GM13976 (cell line): Measurements from ENCODE around the gene RUNX1.

ENCODE experiments used
- DNase-seq: peaks from one replicate; pipeline ENCODE4 v3.0.0; 2012; ENCODE audit warnings: low spot score
- in situ Hi-C: fragments of 300-500 bp; cut with MboI; formaldehyde crosslinking; loops from one replicate; pipeline ENCODE4 v1.12.0; 2022; ENCODE audit warnings: low sequenced_read_pairs, mixed read lengths, inconsistent platforms; ENCODE audit not compliant: unreplicated experiment
- TF ChIP-seq, protein P1 (sequence below): IDR thresholded peaks from 2 replicates; pipeline ENCODE4 v1.5.1; 2012; ENCODE audit warnings: borderline replicate concordance, mild to moderate bottlenecking; ENCODE audit not compliant: insufficient read depth; ENCODE audit errors: extremely low read depth, missing control alignments, control extremely low read depth

The RUNX1 gene

DNA sequence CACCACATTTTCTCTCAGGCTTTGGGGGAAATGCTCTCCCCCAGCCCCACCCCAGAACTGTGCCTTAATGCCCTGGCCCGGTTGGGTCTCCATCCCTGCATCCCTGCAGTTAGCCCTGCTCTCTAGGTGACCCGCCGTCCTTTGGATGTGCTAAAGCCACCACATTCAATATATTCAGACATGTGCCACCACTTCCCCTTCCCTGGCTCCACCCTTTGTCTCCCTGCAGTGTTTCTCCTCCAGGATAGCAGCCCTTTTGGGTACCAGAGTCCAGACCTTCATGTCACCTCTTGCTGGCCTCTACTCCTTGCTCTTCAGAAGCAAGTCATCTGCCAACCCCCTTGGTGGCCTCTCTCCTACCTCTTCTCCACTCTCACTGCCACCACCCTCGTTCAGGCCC is 41.8 kb downstream of the RUNX1 start:
- in situ Hi-C loops: no loop called here
- TF ChIP-seq, protein P1, sequence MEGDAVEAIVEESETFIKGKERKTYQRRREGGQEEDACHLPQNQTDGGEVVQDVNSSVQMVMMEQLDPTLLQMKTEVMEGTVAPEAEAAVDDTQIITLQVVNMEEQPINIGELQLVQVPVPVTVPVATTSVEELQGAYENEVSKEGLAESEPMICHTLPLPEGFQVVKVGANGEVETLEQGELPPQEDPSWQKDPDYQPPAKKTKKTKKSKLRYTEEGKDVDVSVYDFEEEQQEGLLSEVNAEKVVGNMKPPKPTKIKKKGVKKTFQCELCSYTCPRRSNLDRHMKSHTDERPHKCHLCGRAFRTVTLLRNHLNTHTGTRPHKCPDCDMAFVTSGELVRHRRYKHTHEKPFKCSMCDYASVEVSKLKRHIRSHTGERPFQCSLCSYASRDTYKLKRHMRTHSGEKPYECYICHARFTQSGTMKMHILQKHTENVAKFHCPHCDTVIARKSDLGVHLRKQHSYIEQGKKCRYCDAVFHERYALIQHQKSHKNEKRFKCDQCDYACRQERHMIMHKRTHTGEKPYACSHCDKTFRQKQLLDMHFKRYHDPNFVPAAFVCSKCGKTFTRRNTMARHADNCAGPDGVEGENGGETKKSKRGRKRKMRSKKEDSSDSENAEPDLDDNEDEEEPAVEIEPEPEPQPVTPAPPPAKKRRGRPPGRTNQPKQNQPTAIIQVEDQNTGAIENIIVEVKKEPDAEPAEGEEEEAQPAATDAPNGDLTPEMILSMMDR: no peak
- no peak for DNase-seq

- in situ Hi-C loops: no loop called here
- DNase-seq: no peak
- TF ChIP-seq, protein P1: no peak
Measured at GRCh38 chr21:35006771-35007170, 42.3 kb downstream of the RUNX1 start.

GRCh38 chr21:35006248-35006647 is 42.9 kb downstream of the RUNX1 start:
- TF ChIP-seq, protein P1: no peak
- no peak for DNase-seq
- in situ Hi-C loops: no loop called here

DNA sequence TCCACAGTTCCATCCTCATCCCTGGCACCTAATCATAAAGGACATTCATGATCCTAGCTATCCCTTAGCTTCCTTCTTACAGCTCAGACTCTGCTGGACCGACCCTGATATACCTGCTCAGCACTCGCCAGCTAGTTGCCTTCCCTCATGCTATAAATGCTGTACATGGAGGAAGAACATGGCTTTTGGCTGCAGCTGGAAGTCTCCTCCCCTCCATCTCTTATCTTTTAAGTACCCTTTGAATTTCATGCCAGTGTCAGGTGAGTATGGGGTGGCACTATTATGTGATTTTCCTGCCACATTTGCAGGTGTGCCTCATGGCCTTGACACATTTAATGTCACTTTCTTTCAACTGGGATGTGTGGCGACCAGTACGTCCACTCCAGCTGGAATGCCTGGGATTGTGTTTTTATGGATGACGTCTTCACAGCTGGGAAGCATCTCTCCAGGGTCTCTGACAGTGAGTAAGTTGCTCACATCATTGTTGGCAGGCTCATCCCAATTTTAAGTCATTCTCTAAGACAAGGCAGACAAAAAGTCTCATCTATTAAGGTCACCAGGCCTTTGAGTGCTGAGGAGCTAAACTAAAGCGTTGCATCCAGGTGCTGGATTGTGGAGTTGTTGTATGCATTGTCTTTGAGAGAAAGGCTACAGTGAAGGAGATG is 43.4 kb downstream of the RUNX1 start:
- DNase-seq: no peak
- TF ChIP-seq, protein P1: no peak
- in situ Hi-C loops: no loop called here

- TF ChIP-seq, protein P1: no peak
- no peak for DNase-seq
- in situ Hi-C loops: no loop called here
Measured at GRCh38 chr21:35005077-35005476, 44.0 kb downstream of the RUNX1 start.

- TF ChIP-seq, protein P1: no peak
- in situ Hi-C loops: no loop called here
- no peak for DNase-seq
Measured at GRCh38 chr21:35004314-35004713, 44.8 kb downstream of the RUNX1 start.
